Measurements from ENCODE around the gene SEC31B.

SEC31B gene, protein sequence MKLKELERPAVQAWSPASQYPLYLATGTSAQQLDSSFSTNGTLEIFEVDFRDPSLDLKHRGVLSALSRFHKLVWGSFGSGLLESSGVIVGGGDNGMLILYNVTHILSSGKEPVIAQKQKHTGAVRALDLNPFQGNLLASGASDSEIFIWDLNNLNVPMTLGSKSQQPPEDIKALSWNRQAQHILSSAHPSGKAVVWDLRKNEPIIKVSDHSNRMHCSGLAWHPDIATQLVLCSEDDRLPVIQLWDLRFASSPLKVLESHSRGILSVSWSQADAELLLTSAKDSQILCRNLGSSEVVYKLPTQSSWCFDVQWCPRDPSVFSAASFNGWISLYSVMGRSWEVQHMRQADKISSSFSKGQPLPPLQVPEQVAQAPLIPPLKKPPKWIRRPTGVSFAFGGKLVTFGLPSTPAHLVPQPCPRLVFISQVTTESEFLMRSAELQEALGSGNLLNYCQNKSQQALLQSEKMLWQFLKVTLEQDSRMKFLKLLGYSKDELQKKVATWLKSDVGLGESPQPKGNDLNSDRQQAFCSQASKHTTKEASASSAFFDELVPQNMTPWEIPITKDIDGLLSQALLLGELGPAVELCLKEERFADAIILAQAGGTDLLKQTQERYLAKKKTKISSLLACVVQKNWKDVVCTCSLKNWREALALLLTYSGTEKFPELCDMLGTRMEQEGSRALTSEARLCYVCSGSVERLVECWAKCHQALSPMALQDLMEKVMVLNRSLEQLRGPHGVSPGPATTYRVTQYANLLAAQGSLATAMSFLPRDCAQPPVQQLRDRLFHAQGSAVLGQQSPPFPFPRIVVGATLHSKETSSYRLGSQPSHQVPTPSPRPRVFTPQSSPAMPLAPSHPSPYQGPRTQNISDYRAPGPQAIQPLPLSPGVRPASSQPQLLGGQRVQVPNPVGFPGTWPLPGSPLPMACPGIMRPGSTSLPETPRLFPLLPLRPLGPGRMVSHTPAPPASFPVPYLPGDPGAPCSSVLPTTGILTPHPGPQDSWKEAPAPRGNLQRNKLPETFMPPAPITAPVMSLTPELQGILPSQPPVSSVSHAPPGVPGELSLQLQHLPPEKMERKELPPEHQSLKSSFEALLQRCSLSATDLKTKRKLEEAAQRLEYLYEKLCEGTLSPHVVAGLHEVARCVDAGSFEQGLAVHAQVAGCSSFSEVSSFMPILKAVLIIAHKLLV

DNA sequence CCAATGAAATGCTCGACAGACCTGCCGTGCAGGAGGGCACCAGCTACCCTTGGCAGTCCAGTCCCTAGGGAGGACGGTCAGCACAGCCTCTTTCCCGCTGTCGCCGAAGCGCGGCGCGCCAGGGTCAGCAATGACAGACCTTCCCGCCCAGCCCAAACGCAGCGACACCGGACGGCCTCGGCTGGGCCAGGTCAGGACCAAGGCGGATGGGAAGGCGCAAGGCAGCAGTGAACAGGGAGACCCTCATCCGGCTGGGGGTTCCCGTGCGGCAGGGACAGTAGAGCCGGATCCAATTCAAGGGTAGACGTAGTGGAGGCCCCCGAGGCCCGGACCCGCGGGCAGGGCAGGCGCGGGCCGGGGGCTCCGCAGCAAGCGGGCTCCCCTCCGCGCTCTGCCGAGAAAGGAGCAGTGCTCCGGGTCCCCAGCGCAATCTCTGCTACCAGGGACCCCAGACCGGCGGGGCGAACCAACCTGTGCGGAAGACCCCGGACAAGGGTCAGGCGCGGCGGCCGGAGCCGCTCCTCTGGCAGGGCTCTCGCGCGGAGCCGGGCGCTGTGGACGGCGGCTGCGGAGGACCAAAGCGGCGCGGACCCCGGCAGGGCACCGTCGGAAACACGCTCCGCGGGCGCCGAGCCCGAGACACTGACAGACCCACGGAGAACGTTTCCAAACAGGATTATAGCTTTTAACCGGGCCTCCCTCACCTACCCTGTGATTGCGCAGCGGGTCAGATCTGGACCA, at the start of gene SEC31B:
TSS of gene SEC31B (minus strand) at position 551 of the 741 bp plus-strand sequence. CDS start 2,909 bp downstream, outside the sequence.
- no peak for DNase-seq

DNA sequence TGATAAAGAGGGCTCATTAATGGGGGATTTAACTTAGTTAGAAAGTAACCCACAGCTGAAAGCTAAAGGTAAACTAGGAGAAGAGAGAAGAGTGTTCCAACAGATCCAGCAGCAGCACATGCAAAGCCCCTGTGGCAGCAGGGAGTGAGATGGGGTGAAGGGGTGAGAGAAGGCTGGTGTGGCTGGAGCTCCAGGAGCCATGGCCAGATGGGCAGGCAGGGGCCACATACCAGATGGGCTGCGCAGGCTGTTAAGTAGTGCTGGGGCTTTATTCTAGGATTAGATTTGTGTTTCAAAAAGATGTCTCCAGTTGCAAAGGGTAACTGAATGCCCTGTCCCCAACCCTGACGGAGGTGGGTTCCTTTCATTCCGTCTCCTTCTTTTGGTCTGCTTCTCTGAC, 49.3 kb upstream of the SEC31B start:
- DNase-seq, result no peak

DNA sequence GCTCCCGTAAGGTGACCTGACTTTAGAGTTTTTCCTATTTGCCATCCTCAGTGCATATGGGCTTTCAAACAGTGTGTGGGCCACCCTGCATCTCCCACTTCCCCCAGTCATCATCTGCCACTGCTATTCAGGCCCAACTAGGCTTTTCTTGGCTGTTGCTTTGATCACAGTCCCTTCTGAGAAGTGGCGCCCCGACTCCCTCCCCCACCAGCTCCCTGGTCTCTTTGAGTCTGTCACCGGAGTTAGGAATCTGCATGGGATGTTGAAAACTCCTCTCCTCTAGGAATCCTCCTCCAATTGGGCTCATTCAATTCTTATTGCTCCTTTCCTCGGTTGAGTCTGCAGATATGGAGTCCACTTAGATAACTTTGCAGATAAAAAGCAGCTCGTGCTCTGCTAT, 48.2 kb upstream of the SEC31B start:
- no peak for DNase-seq

DNA sequence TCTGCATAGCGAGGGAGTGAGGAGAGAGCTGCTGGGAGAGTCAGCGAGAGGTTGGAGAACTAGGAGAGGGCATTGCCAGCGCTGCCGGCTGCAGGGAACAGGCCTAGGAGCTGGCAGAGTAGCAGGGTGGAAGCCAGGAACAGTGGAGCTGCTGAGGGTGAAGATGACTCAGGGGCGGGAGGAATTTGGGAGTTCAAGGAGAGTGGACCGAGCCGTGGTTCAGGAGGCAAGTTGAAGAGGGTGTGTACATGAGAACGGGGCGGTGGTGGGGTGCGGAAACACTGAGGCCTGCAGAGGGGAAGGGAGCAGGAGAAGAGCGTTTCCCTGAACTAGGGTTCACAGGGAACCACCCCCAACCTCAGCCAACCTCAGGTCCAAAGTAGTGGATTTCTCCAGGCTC, 47.6 kb upstream of the SEC31B start:
- no peak for DNase-seq

DNA sequence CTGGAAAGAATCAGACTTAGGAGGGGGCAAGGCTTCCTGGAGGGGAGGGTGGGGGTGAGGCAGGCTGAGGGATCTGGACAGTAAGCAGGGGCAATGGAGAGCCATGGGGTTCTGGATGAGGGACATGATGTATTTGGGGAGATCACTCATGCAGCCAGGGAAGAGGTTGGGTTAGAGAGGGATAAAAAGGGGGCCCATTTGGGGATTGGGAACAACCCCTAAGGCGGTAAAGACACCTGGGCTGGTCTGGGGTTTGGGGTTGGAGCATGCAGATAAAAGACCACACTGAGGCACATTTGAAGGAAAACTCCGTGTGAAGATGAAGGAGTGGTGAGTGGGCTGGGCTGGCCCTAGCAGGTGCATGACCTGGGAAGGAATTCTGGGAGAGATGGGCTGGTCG, 46.9 kb upstream of the SEC31B start:
- no peak for DNase-seq

DNA sequence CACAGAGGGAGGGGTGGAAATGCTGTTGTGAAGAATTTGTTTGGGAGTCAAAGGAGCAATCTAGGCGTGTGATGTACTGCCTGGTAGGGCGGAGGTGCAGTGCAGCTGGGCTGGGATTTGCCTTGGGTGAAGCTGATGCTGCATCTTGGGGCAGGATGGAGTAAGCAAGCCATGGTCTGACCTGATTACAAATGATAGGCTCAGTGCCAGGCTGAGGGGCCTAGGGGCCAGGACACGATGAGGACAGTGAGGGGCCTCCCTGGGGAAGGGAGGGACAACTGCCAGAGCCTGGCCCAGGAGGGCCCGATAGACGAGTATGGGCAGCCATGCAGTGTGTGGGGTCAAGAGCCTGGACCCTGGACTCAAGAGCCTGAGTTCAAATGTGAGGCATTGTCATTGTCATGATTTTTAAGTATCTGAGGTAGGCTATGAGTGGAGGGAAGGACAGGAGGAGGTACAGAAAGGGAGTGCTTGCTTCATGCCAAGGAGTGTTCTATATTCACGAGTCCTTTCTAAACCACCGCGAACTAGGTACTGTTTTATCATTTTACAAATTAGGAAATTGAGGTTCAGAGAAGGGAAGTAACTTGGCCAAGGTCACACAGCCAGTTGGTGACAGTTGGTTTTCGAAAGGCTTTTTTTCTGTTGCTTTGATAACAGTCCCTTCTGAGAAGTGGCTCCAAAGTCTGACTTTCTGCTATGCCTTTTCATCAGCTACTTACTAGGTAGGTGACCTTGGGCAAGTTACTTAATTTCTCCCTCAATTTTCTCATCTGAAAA, 45.7 kb upstream of the SEC31B start:
- no peak for DNase-seq

DNA sequence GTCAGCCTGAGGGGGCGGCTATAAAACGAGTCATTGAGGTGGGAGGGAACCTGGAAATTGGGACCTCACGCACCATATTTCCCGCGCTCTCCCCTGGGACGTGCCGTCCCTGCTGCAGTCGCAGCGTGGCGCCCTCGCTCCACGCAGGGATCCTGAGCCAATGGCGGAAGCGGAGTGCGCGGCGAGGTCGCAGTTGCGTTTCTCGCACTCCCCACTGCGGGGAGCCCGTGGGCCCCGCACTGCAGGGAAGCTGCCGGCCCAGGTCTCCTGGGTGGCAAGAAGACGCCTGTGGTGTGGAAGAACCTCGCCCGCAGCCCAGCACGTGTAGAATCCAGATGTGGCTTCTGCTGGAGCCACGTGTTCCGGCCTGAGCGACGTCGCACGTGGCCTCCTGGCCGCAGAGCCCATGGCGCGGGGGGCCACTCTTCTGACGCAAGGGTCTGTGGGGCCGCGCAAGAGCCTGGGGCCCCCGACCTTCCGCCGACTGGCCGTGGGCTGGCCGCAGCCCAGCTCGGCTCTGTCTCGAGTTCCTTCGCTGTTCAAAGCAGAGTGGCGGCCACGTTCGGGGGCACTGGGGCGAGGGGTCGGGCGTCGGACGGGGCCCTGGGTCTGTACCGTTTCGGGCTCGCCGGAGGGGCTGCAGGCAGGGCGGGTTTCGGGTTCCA, 42.5 kb upstream of the SEC31B start:
- DNase-seq, result peak; percentile 9

DNA sequence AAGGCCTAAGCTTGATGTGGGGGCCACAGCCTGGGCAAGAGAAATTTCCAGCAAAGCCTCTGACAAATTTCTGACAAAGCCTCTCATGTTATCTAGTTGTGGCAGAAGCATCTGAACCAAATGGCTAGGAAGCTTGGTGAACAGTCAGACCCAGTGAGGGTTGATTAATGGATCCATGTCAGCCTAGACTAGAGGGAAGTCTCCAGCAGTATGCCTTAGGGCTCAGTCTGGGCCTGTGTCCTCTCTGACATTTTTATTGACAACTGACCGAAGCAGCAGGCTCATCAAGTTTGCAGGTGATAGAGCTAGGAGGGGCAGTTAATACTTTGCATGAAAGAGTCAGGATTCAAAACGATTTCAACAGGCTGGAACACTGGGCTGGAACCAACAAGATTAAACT, 41.3 kb upstream of the SEC31B start:
- DNase-seq, result no peak

DNA sequence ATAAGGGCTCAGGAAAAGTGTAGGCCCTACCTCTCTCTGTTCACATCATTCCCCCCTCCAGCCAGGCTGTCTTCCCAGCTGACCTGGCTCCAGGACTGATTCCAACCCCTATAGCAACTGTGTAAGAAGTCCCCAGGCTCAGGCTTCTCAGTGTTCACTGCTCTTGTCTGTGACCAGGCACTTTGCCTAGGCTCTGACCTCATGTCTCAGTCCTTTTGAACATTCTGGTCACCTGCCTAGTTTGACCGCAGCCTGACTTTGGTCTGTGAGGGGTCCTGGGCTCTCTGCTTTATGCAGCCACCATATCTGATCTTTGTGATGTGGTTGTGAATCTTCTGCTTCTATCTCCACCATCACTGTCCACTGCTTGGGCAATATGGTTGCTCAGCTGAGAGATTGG, 40.6 kb upstream of the SEC31B start:
- no peak for DNase-seq

DNA sequence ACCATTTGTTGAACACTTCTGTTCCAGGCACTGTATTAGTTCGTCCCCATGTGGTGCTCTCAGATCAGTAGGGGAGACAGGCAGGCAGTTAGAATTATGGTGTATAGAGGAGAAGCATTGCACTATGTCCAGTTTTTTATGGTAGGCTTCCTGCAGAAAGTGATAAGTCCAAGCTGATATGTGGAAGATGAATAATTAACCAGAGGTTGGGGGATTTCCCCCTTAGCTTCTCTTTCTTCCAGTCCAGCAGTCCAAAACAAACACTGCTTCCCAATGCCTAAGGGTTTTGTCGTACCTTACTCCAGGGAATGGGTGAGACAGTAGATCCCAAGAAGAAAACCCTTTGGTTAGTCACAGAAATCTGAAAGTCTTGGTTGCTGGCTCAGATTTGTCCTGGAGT, 35.2 kb upstream of the SEC31B start:
- DNase-seq, result no peak

DNA sequence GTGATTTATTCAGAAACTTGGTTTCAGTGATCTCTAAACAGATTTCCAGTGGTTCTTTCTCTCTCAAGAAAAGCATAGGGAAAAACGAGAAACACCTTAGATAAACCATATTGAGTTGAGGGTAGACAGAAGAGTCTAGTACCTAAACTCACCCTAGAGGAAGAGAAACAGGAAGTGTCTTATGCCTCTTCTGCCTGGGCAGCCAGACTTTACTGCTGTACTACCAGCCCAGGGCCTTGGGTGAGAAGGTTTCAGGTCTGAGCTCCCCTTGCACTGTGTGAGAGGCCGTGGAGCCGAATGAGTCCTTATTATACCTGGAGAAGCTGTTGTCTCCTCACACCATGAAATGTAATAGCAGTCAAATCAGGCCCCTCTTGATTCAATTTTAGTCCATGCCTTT, 34.3 kb upstream of the SEC31B start:
- DNase-seq, result no peak

DNA sequence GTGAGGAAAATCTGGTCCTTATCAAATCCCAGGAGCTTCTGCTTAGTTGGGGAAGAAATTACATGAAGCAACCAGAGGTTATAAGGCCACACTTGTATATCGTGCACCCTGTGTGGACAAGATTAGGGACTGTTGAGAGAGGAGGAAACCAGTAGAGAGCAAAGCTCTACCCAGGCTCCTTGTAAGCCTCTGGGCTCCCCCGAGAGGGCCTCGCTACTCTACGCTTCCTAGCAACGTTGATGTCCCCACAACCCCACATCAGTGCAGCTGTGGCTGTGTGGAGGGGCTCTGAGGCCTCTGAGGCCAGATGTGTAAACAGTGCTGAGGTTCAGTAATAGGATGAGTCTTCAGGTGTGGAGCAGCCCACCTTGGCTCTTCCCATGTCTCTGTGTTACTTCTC, 32.1 kb upstream of the SEC31B start:
- no peak for DNase-seq

DNA sequence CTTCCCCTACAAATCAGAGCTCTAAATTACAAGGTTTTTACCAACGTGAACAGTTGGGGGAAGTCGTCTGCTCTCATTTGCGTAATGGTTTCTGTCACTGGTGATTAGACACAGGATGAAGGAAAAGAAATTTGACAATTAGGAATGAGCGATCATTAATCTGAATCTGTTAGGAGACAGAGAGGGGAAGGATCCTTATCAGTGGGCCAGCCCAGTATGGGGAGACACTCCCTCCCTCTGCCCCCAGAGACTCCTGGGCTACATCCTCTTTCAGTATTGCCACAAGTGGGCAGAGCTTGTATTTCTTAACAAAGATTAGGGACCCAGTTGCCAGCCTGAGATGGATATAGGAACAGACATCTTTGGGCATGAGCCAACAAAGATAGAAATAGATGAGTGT, 31.5 kb upstream of the SEC31B start:
- no peak for DNase-seq

DNA sequence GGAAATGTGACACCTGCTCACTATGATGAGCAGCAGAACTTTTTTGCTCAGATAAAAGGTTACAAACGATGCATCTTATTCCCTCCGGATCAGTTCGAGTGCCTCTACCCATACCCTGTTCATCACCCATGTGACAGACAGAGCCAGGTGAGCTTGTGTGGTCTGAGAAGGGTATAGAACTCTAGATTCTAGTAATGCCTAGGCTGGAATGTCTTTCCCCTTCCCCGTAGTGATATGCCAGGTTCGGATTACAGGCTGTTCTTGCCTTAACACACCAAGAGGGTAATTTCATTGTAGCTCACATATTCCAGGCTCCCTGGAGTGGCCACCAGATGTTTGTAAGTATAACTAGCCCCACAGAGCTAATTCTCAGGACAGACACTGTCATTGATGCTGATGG, 25.3 kb upstream of the SEC31B start:
- DNase-seq, result no peak

DNA sequence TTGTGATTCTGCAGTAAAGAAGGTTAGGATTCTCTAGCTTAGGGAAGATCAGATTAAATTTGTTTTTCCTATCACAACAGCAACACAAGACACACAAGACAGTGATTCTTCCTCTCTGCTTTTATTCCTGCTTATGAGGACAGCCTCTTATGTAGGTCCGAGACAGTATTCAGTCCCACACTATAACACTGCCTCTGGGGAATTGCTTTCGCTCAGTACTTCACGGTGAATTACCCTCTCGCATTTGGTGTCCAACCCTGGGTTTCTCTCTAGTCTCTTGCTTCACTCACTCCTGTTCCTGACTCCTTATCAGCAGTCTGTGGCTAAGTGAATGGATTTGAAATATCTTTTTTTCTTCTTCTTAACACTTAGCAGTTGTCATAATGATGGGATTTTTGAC, 17.8 kb upstream of the SEC31B start:
- DNase-seq, result no peak

DNA sequence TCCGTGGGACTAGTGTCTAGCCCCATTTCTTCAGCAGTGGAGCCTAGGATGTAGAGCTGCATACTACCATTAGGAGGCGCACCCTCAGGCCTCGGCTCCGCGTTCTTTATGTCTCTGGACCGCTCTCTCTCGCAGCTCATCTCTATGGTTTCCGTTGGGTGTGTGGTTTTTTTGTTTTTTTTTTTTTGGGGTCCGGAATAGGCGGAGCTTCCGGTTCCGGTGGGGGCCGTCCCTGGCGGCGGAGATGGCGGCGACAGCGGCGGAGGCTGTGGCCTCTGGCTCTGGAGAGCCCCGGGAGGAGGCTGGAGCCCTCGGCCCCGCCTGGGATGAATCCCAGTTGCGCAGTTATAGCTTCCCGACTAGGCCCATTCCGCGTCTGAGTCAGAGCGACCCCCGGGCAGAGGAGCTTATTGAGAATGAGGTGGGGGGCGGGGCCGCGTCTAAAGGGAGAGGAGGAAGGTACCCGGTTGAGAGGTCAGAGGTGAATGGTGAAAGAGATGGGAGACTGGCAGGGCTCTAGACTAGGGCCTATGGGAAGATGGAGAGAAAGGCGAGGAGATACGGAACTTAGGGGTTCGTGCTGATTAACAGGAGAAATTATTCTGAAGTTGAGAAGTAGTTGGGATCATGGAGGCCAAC, 16.2 kb upstream of the SEC31B start, which contains the start of gene HIF1AN:
TSS of gene HIF1AN (plus strand) at position 229 of the 639 bp plus-strand sequence. CDS start at position 245, 16 bp downstream.
- peak; percentile 91 for DNase-seq

DNA sequence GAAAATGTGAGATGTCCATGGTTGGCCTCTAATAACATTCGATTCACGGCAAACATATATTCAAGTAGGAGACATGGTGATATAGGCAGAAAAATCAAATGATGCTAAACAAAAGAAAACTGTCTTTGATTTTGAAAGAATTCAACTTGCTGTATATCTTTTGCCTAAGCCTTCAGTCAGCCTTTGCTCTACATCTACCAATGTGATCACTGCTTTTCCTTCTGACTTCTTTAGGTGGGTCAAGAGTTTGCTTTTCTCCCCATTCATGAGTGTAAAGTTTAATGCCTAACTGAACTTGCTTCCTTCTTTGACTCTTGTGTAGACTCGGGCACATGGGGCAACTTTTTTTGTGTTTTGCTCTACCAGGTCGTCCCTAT, 15.7 kb upstream of the SEC31B start:
- no peak for DNase-seq

DNA sequence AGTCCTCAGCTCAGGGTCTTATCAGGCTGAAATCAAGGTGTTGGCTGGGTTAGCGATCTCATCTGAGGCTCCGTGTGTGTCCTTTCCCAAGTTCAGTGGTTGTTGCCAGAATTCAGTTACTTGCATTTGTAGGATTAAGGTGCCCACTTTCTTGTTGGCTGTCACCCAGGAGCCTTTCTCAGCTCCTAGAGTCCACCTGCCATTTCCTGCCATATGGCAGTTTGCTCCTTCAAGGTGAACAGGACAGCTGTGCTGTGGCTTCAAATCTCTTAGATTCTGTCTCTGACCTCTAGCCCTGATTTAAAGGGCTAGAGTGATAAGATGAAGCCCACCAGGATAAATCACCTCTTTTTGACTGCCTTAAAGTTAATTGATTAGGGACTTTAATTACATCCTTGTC, 15.1 kb upstream of the SEC31B start:
- DNase-seq, result no peak

DNA sequence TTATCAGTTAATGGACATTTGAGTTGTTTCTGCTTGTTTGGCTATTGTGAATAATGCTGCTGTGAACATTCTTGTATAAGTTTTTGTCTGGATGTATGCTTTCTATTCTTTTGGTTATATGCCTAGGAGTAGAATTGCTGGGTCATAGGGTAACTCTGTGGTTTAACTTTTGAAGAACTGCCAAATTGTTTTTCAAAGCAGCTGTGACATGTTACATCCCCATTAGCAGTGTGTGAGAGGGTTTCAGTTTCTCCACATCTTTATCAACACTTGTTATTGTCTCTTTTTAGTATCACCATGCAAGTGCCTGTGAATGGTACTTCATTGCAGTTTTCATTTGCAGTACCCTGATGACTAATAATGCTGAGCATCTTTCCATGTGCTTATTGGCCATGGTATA, 12.1 kb upstream of the SEC31B start:
- DNase-seq, result no peak

DNA sequence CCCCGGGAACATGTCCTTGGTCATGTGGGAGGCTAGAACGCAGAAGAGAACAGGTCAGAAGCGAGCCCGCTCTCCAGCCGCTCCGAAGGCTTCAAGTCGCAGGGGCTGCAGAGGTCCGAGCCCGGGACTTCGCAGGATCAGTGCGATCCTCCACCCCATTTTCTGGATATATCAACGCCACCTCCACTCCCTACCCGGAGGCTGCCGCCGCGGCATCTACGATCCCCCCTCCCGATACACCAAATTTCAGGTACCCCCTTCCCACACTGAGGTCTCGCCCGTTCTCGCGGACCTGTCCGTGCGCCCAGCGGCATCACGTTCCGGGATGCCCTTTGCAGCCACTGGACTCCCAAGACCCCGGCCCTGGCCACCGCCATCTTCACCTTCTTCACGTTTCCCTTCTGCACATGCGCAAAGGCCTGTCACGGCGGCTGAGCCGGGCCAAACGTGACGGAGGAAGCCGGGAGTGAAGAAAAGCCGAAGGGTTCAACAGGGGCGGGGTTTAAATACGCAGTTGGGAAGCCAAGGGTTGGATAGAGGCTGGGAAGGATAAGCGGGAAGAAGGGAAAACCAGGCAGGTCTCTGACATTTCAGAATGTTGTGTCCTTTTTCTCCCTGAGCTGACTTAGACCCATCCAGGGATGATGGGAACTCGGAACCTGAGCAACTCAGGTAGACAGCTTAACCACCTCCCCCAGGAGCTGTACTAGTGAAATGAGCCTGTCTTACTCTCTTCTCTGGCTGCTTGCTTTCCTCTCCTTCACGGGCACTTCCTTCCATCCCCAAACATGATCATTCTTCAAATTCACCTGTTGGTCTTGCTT, 10.0 kb upstream of the SEC31B start, which contains the start of gene NDUFB8:
TSS of gene NDUFB8 (minus strand) at position 397 of the 824 bp plus-strand sequence. CDS start at position 377, 20 bp downstream.
- peak; percentile 66 for DNase-seq
